HepG2 (cell line): ENCODE measurements around the gene CATSPERD. TPM values are rescaled to one million over a fixed set of nuclear protein-coding genes. Genes with fewer than 3 reads are reported as not detected.

Experiments used
- BRCA1 ChIP-seq: sonication (generic); formaldehyde crosslinking; IDR thresholded peaks from 2 replicates; pipeline ENCODE4 v1.4.0; 2020; ENCODE audit warnings: missing genetic modification reagents
- CREBL2 ChIP-seq: sonication (generic); formaldehyde crosslinking; IDR thresholded peaks from 2 replicates; pipeline ENCODE4 v1.8.1; 2023; ENCODE audit warnings: missing genetic modification reagents, mild to moderate bottlenecking, borderline replicate concordance
- FOXA3 ChIP-seq: IDR thresholded peaks from 2 replicates; pipeline ENCODE4 v1.6.1; 2016; ENCODE audit warnings: missing genetic modification reagents, missing compliant biosample characterization
- GFI1 ChIP-seq: sonication (generic); formaldehyde crosslinking; IDR thresholded peaks from 2 replicates; pipeline ENCODE4 v1.5.0; 2020; ENCODE audit warnings: missing genetic modification reagents, mild to moderate bottlenecking, borderline replicate concordance
- HOXD1 ChIP-seq: sonication (generic); formaldehyde crosslinking; IDR thresholded peaks from 2 replicates; pipeline ENCODE4 v1.5.0; 2020; ENCODE audit warnings: missing genetic modification reagents
- SP5 ChIP-seq: IDR thresholded peaks from 2 replicates; pipeline ENCODE4 v1.6.1; 2016; ENCODE audit warnings: low read depth, borderline replicate concordance
- ZIK1 ChIP-seq: sonication (generic); formaldehyde crosslinking; IDR thresholded peaks from 2 replicates; pipeline ENCODE4 v1.5.0; 2020; ENCODE audit warnings: mild to moderate bottlenecking, low read depth, missing genetic modification reagents, borderline replicate concordance
- ZNF207 ChIP-seq: fragments of 450-650 bp; IDR thresholded peaks from 2 replicates; pipeline ENCODE4 v1.6.1; 2016; ENCODE audit warnings: antibody characterized with exemption, borderline replicate concordance
- ZNF256 ChIP-seq: sonication (generic); formaldehyde crosslinking; conservative IDR thresholded peaks from 2 replicates; pipeline ENCODE4 v1.4.0; 2020; ENCODE audit warnings: missing genetic modification reagents
- ZNF431 ChIP-seq: sonication (generic); formaldehyde crosslinking; IDR thresholded peaks from 2 replicates; pipeline ENCODE4 v1.9.0; 2022; ENCODE audit warnings: missing genetic modification reagents, low read depth, mild to moderate bottlenecking, borderline replicate concordance
- ZNF446 ChIP-seq: sonication (generic); formaldehyde crosslinking; IDR thresholded peaks from 2 replicates; pipeline ENCODE4 v1.5.0; 2020; ENCODE audit warnings: mild to moderate bottlenecking, missing genetic modification reagents
- ZNF496 ChIP-seq: sonication (generic); formaldehyde crosslinking; IDR thresholded peaks from 2 replicates; pipeline ENCODE4 v1.8.1; 2023; ENCODE audit warnings: mild to moderate bottlenecking, moderate library complexity, missing genetic modification reagents; ENCODE audit not compliant: insufficient replicate concordance
- ZNF616 ChIP-seq: sonication (generic); formaldehyde crosslinking; IDR thresholded peaks from 2 replicates; pipeline ENCODE4 v1.5.0; 2020; ENCODE audit warnings: low read depth, mild to moderate bottlenecking, missing genetic modification reagents
- polyA plus RNA-seq, 8 experiments: library from polyadenylated mRNA; depleted of rRNA in 3 of 8; stranded (reverse) in 7 of 8; unstranded in 1 of 8; fragments of >200 nt; fragmentation: Illumina TruSeq in 4 of 8; extraction: Trizol in 4 of 8; gene quantifications; 2 replicates each; pipeline versions ENCODE4 v1.2.1 to v1.2.3, GENCODE V29; 2011 to 2016; ENCODE audit warnings: low read depth in 4 of 8, missing spikeins in 1 of 8, mixed read lengths in 1 of 8; ENCODE audit not compliant: insufficient read depth in 1 of 8
- total RNA-seq, 5 experiments: library from RNA; depleted of rRNA; stranded (reverse); fragments of >200 nt; fragmentation: Illumina TruSeq; extraction: Trizol; gene quantifications; 2 replicates each; pipeline ENCODE4 v1.2.3, GENCODE V29; 2016; ENCODE audit warnings: low read depth in 1 of 5
- TF ChIP-seq, protein P1 (sequence below): sonication (generic); formaldehyde crosslinking; IDR thresholded peaks from 2 replicates; pipeline ENCODE4; 2020; ENCODE audit warnings: missing genetic modification reagents, mild to moderate bottlenecking, borderline replicate concordance
- TF ChIP-seq, protein P2 (sequence below): sonication (generic); formaldehyde crosslinking; IDR thresholded peaks from 2 replicates; pipeline ENCODE4 v1.4.0; 2020; ENCODE audit warnings: missing genetic modification reagents

Gene CATSPERD
- total and polyA plus RNA-seq, 2 of the 13 experiments (the other 11 are each of a cell fraction or from before 2014, with no cell fraction given), result 0.04 TPM; not detected in 1

DNA sequence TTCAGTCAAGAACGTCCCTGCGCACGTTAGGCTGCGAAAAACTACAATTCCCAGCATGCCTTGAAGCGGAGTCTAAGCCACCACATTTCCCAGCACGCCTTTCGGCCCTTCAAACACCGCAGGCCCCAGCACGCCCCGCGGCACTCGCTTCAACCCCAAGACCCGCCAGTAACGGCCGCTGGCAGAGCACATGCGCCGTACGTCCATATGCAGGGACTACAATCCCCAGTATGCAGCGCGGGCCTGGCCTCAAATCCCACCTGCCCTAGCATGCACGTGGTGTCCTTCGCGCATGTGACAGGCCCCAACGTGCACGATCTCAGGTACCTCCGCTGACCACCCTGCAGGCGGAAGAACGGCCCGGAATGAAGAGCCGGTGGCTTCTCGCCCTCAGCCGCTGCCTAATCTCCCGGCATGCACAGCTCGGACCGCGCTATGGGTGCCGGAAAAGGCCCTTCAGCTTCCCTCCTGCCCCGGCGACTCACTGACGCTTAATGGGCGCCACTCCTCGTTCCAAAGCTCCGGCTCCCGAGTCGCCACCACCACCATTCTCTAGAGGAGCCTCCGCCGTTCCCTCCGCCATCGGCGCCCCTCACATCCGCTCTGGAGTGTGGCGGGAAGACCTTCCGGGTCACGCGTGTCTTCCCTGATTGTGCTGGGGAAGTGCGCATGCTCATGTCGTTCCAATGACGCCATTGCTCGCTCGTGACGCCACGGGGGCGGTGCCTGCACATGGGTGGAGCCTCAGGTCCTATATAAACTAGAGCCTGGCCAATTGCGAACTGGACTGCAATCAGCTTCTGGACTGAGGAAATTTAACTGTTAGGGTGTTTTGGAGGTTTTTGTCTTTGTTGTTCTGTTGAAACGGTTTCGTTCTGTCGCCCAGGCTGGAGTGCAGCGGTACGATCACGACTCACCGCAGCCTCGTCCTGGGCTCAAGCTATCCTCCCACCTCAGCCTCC lies 70.4 kb downstream of the CATSPERD start, which contains the start of gene DUS3L (continued):
- TF ChIP-seq ZNF446 (CRISPR knock-in tag) (peak; percentile 67; the same call in 1 of the 2 replicates), CREBL2 (CRISPR knock-in tag) (0 out of 2 replicates have a peak, but pooled peaks have one; percentile 78), ZNF256 (CRISPR knock-in tag) (no peak), GFI1 (CRISPR knock-in tag) (peak; percentile 83), ZNF207 (no peak), ZIK1 (CRISPR knock-in tag) (peak; percentile 80; the same call in 1 of the 2 replicates), ZNF431 (CRISPR knock-in tag) (peak; percentile 74; the same call in 1 of the 2 replicates), BRCA1 (CRISPR knock-in tag) (no peak), HOXD1 (no peak), SP5 (no peak), ZNF616 (CRISPR knock-in tag) (no peak), FOXA3 (CRISPR knock-in tag) (peak; percentile 59; the same call in 1 of the 2 replicates), ZNF496 (no peak)
- TF ChIP-seq, protein P1, sequence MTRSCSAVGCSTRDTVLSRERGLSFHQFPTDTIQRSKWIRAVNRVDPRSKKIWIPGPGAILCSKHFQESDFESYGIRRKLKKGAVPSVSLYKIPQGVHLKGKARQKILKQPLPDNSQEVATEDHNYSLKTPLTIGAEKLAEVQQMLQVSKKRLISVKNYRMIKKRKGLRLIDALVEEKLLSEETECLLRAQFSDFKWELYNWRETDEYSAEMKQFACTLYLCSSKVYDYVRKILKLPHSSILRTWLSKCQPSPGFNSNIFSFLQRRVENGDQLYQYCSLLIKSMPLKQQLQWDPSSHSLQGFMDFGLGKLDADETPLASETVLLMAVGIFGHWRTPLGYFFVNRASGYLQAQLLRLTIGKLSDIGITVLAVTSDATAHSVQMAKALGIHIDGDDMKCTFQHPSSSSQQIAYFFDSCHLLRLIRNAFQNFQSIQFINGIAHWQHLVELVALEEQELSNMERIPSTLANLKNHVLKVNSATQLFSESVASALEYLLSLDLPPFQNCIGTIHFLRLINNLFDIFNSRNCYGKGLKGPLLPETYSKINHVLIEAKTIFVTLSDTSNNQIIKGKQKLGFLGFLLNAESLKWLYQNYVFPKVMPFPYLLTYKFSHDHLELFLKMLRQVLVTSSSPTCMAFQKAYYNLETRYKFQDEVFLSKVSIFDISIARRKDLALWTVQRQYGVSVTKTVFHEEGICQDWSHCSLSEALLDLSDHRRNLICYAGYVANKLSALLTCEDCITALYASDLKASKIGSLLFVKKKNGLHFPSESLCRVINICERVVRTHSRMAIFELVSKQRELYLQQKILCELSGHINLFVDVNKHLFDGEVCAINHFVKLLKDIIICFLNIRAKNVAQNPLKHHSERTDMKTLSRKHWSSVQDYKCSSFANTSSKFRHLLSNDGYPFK, result peak; percentile 98
- TF ChIP-seq, protein P2, sequence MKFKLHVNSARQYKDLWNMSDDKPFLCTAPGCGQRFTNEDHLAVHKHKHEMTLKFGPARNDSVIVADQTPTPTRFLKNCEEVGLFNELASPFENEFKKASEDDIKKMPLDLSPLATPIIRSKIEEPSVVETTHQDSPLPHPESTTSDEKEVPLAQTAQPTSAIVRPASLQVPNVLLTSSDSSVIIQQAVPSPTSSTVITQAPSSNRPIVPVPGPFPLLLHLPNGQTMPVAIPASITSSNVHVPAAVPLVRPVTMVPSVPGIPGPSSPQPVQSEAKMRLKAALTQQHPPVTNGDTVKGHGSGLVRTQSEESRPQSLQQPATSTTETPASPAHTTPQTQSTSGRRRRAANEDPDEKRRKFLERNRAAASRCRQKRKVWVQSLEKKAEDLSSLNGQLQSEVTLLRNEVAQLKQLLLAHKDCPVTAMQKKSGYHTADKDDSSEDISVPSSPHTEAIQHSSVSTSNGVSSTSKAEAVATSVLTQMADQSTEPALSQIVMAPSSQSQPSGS (CRISPR knock-in tag), result peak; percentile 67
